ENCODE measurements around the gene CLDN7.

- no peak for TF ChIP-seq CTCF (IDR thresholded peaks at IDR 0.05)
- no peak for TF ChIP-seq POLR2A (IDR thresholded peaks at IDR 0.05)
Measured at GRCh38 chr17:7262935-7263800, 890 bp upstream of the CLDN7 start.

Data from testis (tissue), 2 donors.